Muscle layer of colon (tissue), 2 donors: ENCODE measurements around the gene ARHGAP25.

Experiments
- H3K27ac ChIP-seq: one replicate; pipeline ENCODE4 v1.7.0; 2013; ENCODE audit warnings: low read depth, mild to moderate bottlenecking, low read length, moderate library complexity
- H3K27me3 ChIP-seq, 2 donors: one replicate each; pipeline ENCODE4 v1.7.0; 2013; ENCODE audit warnings: low read length in 2 of 2, mild to moderate bottlenecking in 2 of 2; ENCODE audit not compliant: insufficient read depth in 2 of 2, control insufficient read depth in 1 of 2
- H3K36me3 ChIP-seq: one replicate; pipeline ENCODE4 v1.7.0; 2013; ENCODE audit warnings: mild to moderate bottlenecking, low read length; ENCODE audit not compliant: insufficient read depth
- H3K4me1 ChIP-seq: one replicate; pipeline ENCODE4 v1.7.0; 2013; ENCODE audit warnings: mild to moderate bottlenecking, low read length; ENCODE audit not compliant: insufficient read depth
- H3K4me3 ChIP-seq, 2 donors: one replicate each; pipeline ENCODE4 v1.7.0; 2013; ENCODE audit warnings: low read length in 2 of 2, low read depth in 1 of 2, mild to moderate bottlenecking in 1 of 2, moderate library complexity in 1 of 2
- H3K9ac ChIP-seq: one replicate; pipeline ENCODE4 v1.7.0; 2013; ENCODE audit warnings: low read length
- H3K9me3 ChIP-seq: one replicate; pipeline ENCODE4 v1.7.0; 2013; ENCODE audit warnings: mild to moderate bottlenecking, low read length
- donor health status: abdominal sarcoma.
- donor health status: Adenocarcinoma of cecum.

Gene ARHGAP25

GRCh38 chr2:68860111-68860510 lies 125.5 kb downstream of the ARHGAP25 start:
- no peak overlapping the region for H3K9ac ChIP-seq
- no peaks in the 10 kb centered on the region for H3K36me3 ChIP-seq
- H3K27me3 ChIP-seq, result no peaks in the 10 kb centered on the region
- H3K4me1 ChIP-seq, result peaks cover 16% of the 10 kb centered on the region
- H3K4me3 ChIP-seq, result no peak overlapping the region
- no peaks in the 10 kb centered on the region for H3K9me3 ChIP-seq
- H3K27ac ChIP-seq, result no peak overlapping the region

DNA sequence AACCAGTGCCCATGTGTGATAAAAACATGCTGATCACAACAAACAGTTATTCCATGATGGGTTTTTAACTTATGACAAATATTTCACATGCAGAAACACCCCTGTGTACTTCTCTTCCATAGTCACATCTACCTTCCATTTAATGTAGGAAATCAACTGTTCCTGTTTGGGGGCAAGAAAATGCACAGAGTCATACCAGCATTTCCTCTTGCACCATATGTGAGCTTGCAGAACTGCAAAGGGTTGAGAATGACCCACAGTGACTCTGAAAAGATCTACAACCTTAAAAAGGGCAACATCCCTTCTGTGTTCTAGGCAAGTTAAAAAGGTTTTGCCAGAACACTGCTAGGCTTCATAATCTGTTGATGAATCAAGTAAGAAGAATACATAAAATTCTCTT lies 126.7 kb downstream of the ARHGAP25 start:
- Histone ChIP-seq H3K9ac (no peak overlapping the region), H3K4me1 (peaks cover 16% of the 10 kb centered on the region), H3K27ac (no peak overlapping the region), H3K4me3 (no peak overlapping the region), H3K36me3 (no peaks in the 10 kb centered on the region), H3K27me3 (no peaks in the 10 kb centered on the region), H3K9me3 (no peaks in the 10 kb centered on the region)

GRCh38 chr2:68862889-68863288 lies 128.3 kb downstream of the ARHGAP25 start:
- peaks cover 16% of the 10 kb centered on the region for H3K4me1 ChIP-seq
- H3K36me3 ChIP-seq, result no peaks in the 10 kb centered on the region
- no peak overlapping the region for H3K4me3 ChIP-seq
- no peaks in the 10 kb centered on the region for H3K9me3 ChIP-seq
- no peak overlapping the region for H3K27ac ChIP-seq
- H3K9ac ChIP-seq, result no peak overlapping the region
- no peaks in the 10 kb centered on the region for H3K27me3 ChIP-seq

GRCh38 chr2:68863996-68864395 lies 129.4 kb downstream of the ARHGAP25 start:
- Histone ChIP-seq H3K27me3 (no peaks in the 10 kb centered on the region), H3K9ac (no peak overlapping the region), H3K4me3 (no peak overlapping the region), H3K36me3 (no peaks in the 10 kb centered on the region), H3K4me1 (peaks cover 10% of the 10 kb centered on the region), H3K9me3 (no peaks in the 10 kb centered on the region), H3K27ac (no peak overlapping the region)

DNA sequence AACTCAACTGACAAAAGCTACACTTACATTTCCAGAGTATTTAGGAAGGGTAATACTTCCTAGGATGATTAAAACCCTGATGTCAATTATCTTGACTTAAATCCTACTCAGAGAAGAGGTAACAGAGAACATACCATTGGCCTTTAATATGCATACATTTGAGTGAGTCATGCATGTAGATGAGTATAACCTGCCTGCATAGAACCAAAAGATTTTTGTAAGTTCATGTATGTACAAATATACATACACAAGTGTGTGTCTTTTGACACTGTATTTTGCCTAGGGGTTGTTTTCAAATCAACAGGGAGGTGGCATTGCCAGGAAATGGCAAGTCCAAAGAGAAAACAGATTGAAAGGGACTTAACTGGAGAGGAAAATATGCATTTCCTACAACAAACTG lies 130.5 kb downstream of the ARHGAP25 start:
- H3K9me3 ChIP-seq, result no peaks in the 10 kb centered on the region
- no peaks in the 10 kb centered on the region for H3K36me3 ChIP-seq
- H3K27me3 ChIP-seq, result no peaks in the 10 kb centered on the region
- no peak overlapping the region for H3K4me3 ChIP-seq
- no peak overlapping the region for H3K9ac ChIP-seq
- H3K27ac ChIP-seq, result no peak overlapping the region
- peaks cover 4% of the 10 kb centered on the region for H3K4me1 ChIP-seq

GRCh38 chr2:68870215-68870614 lies 135.6 kb downstream of the ARHGAP25 start:
- H3K27ac ChIP-seq, result no peak overlapping the region
- no peaks in the 10 kb centered on the region for H3K27me3 ChIP-seq
- H3K36me3 ChIP-seq, result no peaks in the 10 kb centered on the region
- H3K9ac ChIP-seq, result no peak overlapping the region
- H3K9me3 ChIP-seq, result no peaks in the 10 kb centered on the region
- no peaks in the 10 kb centered on the region for H3K4me1 ChIP-seq
- H3K4me3 ChIP-seq, result no peak overlapping the region

GRCh38 chr2:68871159-68871764 lies 136.7 kb downstream of the ARHGAP25 start, which contains the start of gene BMP10:
Gene BMP10, minus strand, starts transcription at chr2:68871397. Its CDS starts 39 bp downstream, at chr2:68871358.
- Histone ChIP-seq H3K27me3 (no peaks in the 10 kb centered on the region), H3K9me3 (no peaks in the 10 kb centered on the region), H3K4me1 (no peaks in the 10 kb centered on the region), H3K27ac (no peak within 1 kb of the TSS), H3K4me3 (no peak within 1 kb of the TSS), H3K36me3 (no peaks in the 10 kb centered on the region), H3K9ac (no peak within 1 kb of the TSS)
